Lower leg skin (tissue), 4 donors: ENCODE measurements around the gene SDHAF1. TPM values are rescaled to one million over a fixed set of nuclear protein-coding genes. Genes with fewer than 3 reads are reported as not detected.
A peak's percentile ranks its signal among the peaks of the same experiment; 100 is the strongest.

Experiments used
- DNase-seq, 2 donors: peaks; one replicate each; pipeline ENCODE4 v3.0.0-alpha.2; 2019; ENCODE audit warnings: low spot score in 2 of 2
- H3K4me3 ChIP-seq: fragments of 200-600 bp; sonication (generic); 2 replicates; pipeline ENCODE4 v1.5.1; 2017; ENCODE audit warnings: mild to moderate bottlenecking, low read depth; ENCODE audit not compliant: poor library complexity, severe bottlenecking
- POLR2A ChIP-seq, 2 donors: fragments of 450-650 bp; IDR thresholded peaks; one replicate each; pipeline ENCODE4 v1.6.1; 2016 to 2017; ENCODE audit warnings: antibody characterized with exemption in 2 of 2, mild to moderate bottlenecking in 1 of 2, moderate library complexity in 1 of 2
- WGBS, 2 donors: methylation state at CpG; one replicate each; pipeline ENCODE4 v1.1.5; 2018; 5-methylcytosine and 5-hydroxymethylcytosine counted together
- intact Hi-C: fragments of 100-400 bp; cut with DNase I; formaldehyde crosslinking; loops from one replicate; pipeline ENCODE4 v1.15.0; 2023; ENCODE audit warnings: low total_unique reads
- total RNA-seq, 4 donors: library from RNA; depleted of rRNA; stranded (reverse); fragments of >200 nt; gene quantifications; one replicate each; pipeline ENCODE4 v1.1.0, GENCODE V29; 2016
- TF ChIP-seq, protein P1 (sequence below), 3 donors: fragments of 450-650 bp; IDR thresholded peaks; one replicate each; pipeline ENCODE4 v1.5.1; 2016; ENCODE audit warnings: antibody characterized with exemption in 3 of 3, mild to moderate bottlenecking in 3 of 3, moderate library complexity in 2 of 3

The SDHAF1 gene
- total RNA-seq, 4 donors from 2014 or later = 51.6 to 83.8 (median 64.4) TPM

DNA sequence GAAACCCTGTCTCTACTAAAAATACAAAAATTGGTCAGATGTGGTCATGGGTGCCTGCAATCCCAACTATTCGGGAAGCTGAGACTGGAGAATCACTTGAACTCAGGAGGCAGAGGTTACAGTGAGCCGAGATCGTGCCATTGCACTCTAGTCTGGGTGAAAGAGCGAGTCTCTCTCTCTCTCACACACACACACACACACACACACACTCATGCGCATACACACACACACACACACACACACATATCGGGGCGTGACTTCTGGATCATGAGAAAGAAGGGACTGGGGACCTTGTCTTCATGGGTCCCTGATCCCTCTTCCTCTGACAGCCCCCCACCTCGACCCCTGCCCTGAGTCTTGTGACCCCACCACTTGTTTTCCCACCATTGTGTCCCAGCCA lies 11.8 kb upstream of the SDHAF1 start:
- 79 to 83% methylated on average over 8 of the region's 8 CpGs for WGBS, 2 donors
- TF ChIP-seq, protein P1, sequence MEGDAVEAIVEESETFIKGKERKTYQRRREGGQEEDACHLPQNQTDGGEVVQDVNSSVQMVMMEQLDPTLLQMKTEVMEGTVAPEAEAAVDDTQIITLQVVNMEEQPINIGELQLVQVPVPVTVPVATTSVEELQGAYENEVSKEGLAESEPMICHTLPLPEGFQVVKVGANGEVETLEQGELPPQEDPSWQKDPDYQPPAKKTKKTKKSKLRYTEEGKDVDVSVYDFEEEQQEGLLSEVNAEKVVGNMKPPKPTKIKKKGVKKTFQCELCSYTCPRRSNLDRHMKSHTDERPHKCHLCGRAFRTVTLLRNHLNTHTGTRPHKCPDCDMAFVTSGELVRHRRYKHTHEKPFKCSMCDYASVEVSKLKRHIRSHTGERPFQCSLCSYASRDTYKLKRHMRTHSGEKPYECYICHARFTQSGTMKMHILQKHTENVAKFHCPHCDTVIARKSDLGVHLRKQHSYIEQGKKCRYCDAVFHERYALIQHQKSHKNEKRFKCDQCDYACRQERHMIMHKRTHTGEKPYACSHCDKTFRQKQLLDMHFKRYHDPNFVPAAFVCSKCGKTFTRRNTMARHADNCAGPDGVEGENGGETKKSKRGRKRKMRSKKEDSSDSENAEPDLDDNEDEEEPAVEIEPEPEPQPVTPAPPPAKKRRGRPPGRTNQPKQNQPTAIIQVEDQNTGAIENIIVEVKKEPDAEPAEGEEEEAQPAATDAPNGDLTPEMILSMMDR (IDR thresholded peaks at IDR 0.05) = no peak
- no peak for TF ChIP-seq POLR2A (IDR thresholded peaks at IDR 0.05)
- DNase-seq = no peak
- no peak overlapping the region for H3K4me3 ChIP-seq
- intact Hi-C loops = no loop called here

DNA sequence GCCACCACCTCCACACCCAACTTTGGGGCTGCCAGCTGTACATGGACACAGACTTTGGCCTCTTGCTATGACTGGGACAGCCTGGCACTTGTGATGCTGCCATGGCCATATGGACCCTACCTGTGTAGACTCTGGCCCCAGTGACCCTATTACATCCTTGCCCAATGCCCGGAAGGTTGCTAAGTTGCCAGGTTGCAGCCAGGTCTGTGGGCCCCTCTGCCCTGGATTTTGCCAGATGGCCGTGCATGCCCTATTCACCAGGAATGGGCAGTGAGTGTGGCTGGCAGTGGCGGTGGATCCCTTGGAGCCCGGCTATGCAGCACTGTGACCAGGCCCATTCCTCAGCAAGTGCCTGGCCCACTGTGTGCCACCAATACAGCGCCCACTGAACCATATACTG lies 8.9 kb upstream of the SDHAF1 start:
- 85 to 100% methylated on average over 1 to 5 of the region's 5 CpGs for WGBS, 2 donors
- intact Hi-C loops = no loop called here
- no peak overlapping the region for H3K4me3 ChIP-seq
- no peak for DNase-seq
- TF ChIP-seq POLR2A (IDR thresholded peaks at IDR 0.05) = no peak
- TF ChIP-seq, protein P1 (IDR thresholded peaks at IDR 0.05) = no peak

DNA sequence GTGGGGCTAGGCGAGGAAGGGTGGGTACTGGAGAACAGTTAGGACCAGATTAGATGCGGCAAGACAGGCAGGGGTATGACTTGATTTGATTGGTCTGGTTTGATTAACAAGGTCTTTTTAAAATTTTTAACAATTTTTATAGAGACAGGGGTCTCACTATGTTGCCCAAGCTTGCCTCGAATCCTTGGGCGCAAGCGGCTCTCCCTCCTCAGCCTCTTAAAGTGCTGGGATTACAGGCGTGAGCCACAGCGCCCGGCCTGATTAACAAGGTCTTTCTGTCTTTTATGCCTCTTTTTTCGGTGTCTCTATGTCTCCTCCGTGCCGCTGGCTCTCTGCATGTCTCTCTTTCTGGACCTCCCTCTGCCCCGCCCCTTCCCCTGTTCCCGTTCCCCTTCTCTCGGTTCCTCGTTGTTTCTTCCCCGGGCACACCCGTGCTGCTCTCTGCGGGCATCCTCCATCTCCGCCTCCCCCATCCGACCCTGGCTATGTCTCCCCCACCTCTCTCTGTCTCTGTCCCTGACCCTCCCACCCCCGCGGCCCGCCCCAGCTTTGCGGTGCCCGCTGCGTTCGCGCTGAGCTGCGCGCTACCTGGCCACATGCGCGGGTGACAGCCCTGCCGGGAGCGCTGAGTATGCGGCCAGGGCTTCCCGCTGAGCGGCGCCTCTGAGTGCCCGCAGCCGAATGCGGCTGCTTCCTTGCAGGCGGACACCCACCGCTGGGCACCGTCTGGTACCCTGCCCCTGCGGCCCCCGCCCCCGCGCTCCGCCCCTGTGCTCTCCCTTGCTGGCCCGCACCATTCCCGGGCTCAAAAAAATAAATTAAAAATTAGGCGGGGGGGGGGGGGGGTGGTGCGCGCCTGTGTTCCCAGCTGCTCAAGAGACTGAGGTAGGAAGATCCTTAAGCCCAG lies 8.1 kb upstream of the SDHAF1 start:
- intact Hi-C loops = no loop called here
- WGBS, 2 donors = 8 to 11% methylated on average over 38 to 54 of the region's 54 CpGs
- peak; percentile 38 to 88 for DNase-seq
- H3K4me3 ChIP-seq = no peak overlapping the region
- TF ChIP-seq, protein P1 (IDR thresholded peaks at IDR 0.05) = no peak
- TF ChIP-seq POLR2A (IDR thresholded peaks at IDR 0.05) = no peak

DNA sequence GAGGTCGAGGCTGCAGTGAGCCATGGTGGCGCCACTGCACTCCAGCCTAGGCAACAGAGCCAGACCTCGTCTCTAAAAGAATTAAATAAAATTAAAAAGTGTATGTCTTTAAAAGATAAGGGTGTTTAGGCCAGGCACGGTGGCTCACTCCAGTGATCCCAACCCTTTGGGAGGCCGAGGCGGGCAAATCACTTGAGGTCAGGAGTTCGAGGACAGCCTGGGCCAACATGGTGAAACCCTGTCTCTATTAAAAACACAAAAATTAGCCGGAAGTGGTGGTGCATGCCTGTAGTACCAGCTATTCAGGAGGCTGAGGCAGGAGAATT lies 7.5 kb upstream of the SDHAF1 start:
- WGBS, 2 donors = 33 to 42% methylated on average over 8 of the region's 8 CpGs
- no peak overlapping the region for H3K4me3 ChIP-seq
- intact Hi-C loops = no loop called here
- no peak for DNase-seq
- TF ChIP-seq POLR2A (IDR thresholded peaks at IDR 0.05) = no peak
- TF ChIP-seq, protein P1 (IDR thresholded peaks at IDR 0.05) = no peak

DNA sequence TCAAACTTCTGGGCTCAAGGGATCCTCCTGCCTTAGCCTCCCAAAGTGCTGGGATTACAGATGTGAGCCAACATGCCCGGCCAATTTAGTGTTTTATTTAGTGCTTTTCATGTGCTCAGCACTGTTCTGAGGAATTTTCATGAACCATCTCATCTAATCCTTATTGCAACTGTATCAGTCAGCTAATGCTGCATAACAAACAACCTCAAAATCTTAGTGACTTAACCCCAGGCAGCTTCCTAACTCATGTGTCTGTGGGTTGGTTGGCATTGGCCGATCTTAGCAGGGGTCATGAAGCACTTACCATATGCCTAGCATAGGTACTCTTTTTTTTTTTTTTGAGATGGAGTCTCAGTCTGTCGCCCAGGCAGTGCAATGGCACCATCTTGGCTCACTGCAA lies 6.2 kb upstream of the SDHAF1 start:
- H3K4me3 ChIP-seq = no peak overlapping the region
- WGBS, 2 donors = 83 to 88% methylated on average over 3 of the region's 3 CpGs

More for the DNA sequence above, 6.2 kb upstream of the SDHAF1 start:
- intact Hi-C loops = no loop called here
- DNase-seq = no peak
- TF ChIP-seq, protein P1 (IDR thresholded peaks at IDR 0.05) = no peak
- TF ChIP-seq POLR2A (IDR thresholded peaks at IDR 0.05) = no peak
